ENCODE results near the gene RNF44.

DNA sequence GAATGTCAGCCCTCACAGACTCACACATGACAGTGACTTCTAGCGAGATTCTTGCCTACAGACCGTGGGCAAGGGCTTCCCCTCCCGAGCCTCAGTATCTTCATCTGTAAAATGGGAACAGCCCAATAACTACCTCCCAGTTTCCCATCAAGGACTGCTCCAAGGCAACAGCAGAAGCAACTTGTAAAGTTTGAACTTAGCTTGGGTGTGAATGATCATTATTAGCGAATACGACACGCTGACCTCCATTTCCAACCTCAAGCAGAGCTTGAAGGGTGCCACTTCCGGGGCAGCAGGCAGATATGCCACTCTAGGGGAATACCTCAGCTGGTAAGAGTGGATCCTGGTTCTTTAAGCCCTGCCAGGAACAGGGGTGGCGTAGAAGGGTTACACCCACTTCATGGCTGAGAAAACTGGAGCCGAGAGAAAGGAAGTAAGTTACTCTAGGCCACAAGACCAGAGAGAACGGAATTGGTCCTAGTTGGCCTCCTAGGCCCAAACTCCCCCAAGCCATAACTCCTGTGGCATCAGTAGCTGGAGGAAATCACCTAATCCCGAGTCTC is 2.0 kb downstream of the RNF44 start:
- TF ChIP-seq, protein P1, sequence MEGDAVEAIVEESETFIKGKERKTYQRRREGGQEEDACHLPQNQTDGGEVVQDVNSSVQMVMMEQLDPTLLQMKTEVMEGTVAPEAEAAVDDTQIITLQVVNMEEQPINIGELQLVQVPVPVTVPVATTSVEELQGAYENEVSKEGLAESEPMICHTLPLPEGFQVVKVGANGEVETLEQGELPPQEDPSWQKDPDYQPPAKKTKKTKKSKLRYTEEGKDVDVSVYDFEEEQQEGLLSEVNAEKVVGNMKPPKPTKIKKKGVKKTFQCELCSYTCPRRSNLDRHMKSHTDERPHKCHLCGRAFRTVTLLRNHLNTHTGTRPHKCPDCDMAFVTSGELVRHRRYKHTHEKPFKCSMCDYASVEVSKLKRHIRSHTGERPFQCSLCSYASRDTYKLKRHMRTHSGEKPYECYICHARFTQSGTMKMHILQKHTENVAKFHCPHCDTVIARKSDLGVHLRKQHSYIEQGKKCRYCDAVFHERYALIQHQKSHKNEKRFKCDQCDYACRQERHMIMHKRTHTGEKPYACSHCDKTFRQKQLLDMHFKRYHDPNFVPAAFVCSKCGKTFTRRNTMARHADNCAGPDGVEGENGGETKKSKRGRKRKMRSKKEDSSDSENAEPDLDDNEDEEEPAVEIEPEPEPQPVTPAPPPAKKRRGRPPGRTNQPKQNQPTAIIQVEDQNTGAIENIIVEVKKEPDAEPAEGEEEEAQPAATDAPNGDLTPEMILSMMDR (IDR thresholded peaks at IDR 0.05), result no peak
- TF ChIP-seq POLR2A (IDR thresholded peaks at IDR 0.05), result peak in 1 of 3 donors; percentile 62
